Heart left ventricle (tissue), 13 donors: Measurements from ENCODE around the gene C14orf93.

Experiments used
- POLR2A ChIP-seq, 2 donors: fragments of 450-650 bp; IDR thresholded peaks; one replicate each; pipeline ENCODE4 v1.6.1; 2017; ENCODE audit warnings: antibody characterized with exemption in 2 of 2, mild to moderate bottlenecking in 2 of 2, moderate library complexity in 2 of 2
- TF ChIP-seq, protein P1 (sequence below), 12 donors: fragments of 200-600 bp; sonication (generic) in 4 of 12; IDR thresholded peaks; one replicate each; pipeline versions ENCODE4 v1.5.0 to v1.8.0; 2018 to 2022; ENCODE audit warnings: antibody characterized with exemption in 12 of 12, mild to moderate bottlenecking in 5 of 12
- donor health status: ischemic (EF 13 %, LVEDD 7.1; RV severe dilation, severe dysfunction).
- donor health status: DM: no; HTN: yes; CAD: no.
- donor health status: DM: no; HTN: no; CAD: no.
- donor health status: ischemic (EF 25% LVEDD 6.9; RV normal size, moderate dysfunction).
- donor health status: ischemic (EF 25% LVEDD 5.7; RV mildly dilated, moderate dysfunction).
- donor health status: ischemic (EF 35%, LVEDD 5.7; RV mildly dilated, moderate dysfunction).
- donor health status: nonischemic (EF 11% LVEDD 7.7; RV severe dilation, severe dysfunction).
- donor health status: DM: yes; HTN: yes; CAD: no.
- donor health status: PGD.
- donor health status: ischemic (EF 29% LVEDD 5.4; RV normal size, mild dysfunction).
- donor health status: nonischemic (EF 23%, LVEDD 6.1; RV moderate dilation, normal function).

DNA sequence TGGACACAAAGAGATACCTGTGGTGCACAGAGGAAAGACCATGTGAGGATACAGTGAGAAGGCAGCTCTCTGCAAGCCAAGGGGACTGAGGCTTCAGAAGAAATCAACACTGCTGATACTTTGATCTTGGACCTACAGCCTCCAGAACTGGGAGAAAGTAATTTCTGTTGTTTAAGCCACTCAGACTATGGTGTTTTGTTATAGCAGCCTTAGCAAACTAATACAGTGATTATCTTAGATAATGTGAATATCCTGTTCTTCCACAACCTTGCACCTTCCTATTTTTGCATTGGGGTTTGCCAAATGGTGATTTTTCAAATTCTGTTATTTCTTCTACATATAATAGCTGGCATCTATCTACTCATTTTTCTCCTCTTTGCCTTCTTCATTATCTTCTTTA, 8.2 kb upstream of the C14orf93 start:
- TF ChIP-seq, protein P1, sequence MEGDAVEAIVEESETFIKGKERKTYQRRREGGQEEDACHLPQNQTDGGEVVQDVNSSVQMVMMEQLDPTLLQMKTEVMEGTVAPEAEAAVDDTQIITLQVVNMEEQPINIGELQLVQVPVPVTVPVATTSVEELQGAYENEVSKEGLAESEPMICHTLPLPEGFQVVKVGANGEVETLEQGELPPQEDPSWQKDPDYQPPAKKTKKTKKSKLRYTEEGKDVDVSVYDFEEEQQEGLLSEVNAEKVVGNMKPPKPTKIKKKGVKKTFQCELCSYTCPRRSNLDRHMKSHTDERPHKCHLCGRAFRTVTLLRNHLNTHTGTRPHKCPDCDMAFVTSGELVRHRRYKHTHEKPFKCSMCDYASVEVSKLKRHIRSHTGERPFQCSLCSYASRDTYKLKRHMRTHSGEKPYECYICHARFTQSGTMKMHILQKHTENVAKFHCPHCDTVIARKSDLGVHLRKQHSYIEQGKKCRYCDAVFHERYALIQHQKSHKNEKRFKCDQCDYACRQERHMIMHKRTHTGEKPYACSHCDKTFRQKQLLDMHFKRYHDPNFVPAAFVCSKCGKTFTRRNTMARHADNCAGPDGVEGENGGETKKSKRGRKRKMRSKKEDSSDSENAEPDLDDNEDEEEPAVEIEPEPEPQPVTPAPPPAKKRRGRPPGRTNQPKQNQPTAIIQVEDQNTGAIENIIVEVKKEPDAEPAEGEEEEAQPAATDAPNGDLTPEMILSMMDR (IDR thresholded peaks at IDR 0.05) = no peak
- no peak for TF ChIP-seq POLR2A (IDR thresholded peaks at IDR 0.05)
